GM10847 (cell line): ENCODE data around the gene INTS1.

Source experiments
- POLR2A ChIP-seq: IDR thresholded peaks from 2 replicates; pipeline ENCODE4 v1.6.1; 2011; ENCODE audit not compliant: insufficient read length; ENCODE audit errors: extremely low read depth

The INTS1 gene

GRCh38 chr7:1421020-1421790, 83.0 kb downstream of the INTS1 start:
- TF ChIP-seq POLR2A = no peak
